A673 (cell line): ENCODE results near the gene ARID5B.

ENCODE experiments used
- EZH2 ChIP-seq: fragments of 200-600 bp; sonication (generic); IDR thresholded peaks from 2 replicates; pipeline ENCODE4 v1.6.1; 2017; ENCODE audit warnings: borderline replicate concordance, low read depth, mild to moderate bottlenecking, mixed read lengths, antibody characterized with exemption, low read length; ENCODE audit not compliant: poor library complexity, severe bottlenecking
- TF ChIP-seq, protein P1 (sequence below): fragments of 300-800, 200-600 bp; sonication (generic); conservative IDR thresholded peaks from 2 replicates; pipeline ENCODE4 v1.5.1; 2017; ENCODE audit warnings: low read depth, mild to moderate bottlenecking, antibody characterized with exemption, low read length, moderate library complexity, mixed read lengths

DNA sequence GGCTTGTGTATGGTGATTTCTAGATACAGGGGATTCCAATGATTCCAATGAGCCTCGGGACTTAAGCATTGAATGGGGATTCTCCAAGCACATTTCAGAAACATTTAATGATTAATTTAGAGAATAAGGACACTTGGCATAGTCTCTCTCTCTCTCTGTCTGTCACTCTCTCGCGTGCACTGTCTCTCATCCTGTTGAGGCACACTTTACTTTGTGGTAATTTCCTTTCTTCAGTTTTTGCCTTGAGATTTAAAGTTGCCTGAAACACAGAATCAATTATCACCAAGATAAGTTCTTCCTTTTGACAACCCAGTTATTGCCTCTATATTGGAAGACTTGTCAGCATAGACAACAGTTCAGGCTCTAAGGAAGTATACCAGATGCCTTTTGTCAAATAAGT, 131.6 kb downstream of the ARID5B start:
- TF ChIP-seq, protein P1, sequence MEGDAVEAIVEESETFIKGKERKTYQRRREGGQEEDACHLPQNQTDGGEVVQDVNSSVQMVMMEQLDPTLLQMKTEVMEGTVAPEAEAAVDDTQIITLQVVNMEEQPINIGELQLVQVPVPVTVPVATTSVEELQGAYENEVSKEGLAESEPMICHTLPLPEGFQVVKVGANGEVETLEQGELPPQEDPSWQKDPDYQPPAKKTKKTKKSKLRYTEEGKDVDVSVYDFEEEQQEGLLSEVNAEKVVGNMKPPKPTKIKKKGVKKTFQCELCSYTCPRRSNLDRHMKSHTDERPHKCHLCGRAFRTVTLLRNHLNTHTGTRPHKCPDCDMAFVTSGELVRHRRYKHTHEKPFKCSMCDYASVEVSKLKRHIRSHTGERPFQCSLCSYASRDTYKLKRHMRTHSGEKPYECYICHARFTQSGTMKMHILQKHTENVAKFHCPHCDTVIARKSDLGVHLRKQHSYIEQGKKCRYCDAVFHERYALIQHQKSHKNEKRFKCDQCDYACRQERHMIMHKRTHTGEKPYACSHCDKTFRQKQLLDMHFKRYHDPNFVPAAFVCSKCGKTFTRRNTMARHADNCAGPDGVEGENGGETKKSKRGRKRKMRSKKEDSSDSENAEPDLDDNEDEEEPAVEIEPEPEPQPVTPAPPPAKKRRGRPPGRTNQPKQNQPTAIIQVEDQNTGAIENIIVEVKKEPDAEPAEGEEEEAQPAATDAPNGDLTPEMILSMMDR, result no peak
- no peak for TF ChIP-seq EZH2
